NCI-H82 treated with DMSO at 0.1 percent for 48 hours (cell line): ENCODE results near the gene NCOA1.

Experiments used
- DNase-seq: peaks from one replicate; lab custom pipeline; 2025; ENCODE audit not compliant: unreplicated experiment; lab: John Stamatoyannopoulos, UW

NCOA1 gene

GRCh38 chr2:24621779-24622538, 130.9 kb downstream of the NCOA1 start:
- no peak for DNase-seq

GRCh38 chr2:24623535-24623934, 132.5 kb downstream of the NCOA1 start:
- DNase-seq = no peak

- no peak for DNase-seq
These were observed 134.7 kb downstream of the NCOA1 start for GRCh38 chr2:24625728-24626127.

DNA sequence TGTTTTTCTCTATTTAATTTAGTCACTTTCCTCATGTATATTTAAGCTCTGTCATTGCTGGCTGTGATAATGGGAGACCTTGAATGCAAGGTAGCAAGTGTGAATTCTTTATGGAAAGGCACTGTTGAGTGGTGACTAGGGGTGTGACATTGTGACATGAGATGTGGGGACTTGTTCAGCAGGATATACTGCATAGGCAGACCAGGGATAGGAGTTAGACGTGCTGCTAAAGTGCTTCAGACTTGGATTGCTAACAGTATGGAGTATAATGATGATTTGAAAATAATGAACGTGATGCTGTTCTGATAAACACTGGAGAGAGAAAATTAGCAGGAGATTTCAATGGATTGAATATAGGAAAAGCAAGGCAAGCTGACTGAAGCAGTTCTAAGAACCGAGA, 135.1 kb downstream of the NCOA1 start:
- DNase-seq = no peak

GRCh38 chr2:24628746-24629145, 137.7 kb downstream of the NCOA1 start:
- no peak for DNase-seq

- DNase-seq = no peak
These were observed 141.1 kb downstream of the NCOA1 start for GRCh38 chr2:24632172-24632571.

GRCh38 chr2:24635181-24635580, 144.1 kb downstream of the NCOA1 start:
- DNase-seq = no peak

DNA sequence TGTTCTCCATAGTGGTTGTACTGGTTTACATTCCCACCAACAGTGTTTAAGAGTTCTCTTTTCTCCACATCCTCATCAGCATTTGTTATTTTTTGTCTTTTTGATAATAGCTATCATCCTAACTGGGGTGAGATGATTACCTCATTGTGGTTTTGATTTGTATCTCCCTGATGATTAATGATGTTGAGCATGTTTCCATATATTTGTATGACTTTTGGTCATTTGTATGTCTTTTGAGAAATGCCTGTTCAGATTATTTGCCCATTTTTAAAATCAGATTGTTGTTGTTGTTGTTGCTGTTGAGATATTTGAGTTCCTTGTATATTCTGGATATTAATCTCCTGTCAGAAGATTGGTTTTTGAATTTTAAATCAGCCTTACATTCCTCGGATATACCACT, 147.5 kb downstream of the NCOA1 start:
- no peak for DNase-seq

DNA sequence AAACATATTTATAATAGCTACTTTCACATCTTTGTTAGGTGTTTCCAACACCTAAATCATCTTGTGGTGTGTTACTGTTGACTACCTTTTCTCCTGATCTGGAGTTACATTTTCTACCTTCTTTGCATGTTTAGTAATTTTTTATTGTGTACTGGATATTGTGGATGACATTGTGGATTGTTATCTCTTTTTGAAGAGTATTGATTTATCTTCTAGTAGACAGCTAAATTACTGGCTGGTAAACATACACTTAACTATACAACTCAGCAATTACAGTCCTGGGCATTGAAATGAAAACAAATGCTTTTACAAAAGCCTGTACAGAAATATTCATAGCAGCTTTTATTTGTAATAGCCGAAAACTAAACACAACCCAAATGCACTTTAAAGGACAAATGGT, 151.3 kb downstream of the NCOA1 start:
- no peak for DNase-seq

GRCh38 chr2:24643051-24643450, 152.0 kb downstream of the NCOA1 start:
- no peak for DNase-seq

DNA sequence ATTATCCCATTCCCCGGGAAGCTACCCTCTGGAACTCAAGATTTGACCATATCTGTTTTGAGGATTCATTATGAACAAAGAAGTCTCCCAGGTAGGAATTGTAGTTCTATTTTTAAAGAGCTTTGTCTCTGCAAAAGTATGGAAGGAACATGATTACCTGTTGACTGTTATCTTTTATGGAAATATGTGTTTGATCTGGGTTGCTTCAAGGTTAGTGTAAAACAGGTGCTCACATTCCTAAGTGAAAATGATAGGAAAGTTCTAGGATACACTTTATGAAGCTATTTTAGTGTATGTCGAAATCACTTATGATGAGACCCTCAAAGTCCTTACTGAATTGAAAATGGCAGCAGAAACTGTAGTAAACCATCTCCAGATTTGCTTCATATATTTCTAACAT, 153.0 kb downstream of the NCOA1 start:
- DNase-seq = no peak

DNA sequence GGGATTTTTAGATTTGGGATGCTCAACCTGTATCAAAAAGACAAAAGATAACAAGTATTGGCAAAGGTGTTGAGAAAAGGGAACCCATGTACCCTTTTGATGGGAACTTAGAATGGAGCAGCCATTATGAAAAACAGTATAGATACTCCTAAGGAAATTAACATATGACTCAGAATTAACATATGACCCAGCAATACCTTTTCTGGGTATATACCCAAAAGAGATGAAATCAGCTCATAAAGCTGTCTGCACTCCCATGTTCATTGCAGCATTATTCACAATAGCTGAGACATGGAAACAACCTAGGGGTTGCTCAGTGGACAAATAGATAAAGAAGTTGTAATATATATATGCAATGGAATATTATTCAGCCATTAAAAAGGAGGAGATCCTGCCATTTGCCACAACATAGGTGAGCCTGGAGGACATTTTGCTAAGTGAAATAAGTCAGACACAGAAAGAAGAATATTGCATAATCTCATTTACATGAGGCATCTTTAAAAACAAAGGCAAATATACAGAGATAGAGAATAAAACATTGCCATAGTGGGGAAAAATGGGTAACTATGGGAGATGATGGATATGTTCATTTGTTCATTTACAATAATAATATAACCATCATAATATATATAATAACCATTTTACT, 160.1 kb downstream of the NCOA1 start:
- no peak for DNase-seq

- no peak for DNase-seq
These were observed 160.6 kb downstream of the NCOA1 start for GRCh38 chr2:24651643-24652003.

- no peak for DNase-seq
These were observed 161.5 kb downstream of the NCOA1 start for GRCh38 chr2:24652265-24653182.

GRCh38 chr2:24657818-24658217, 166.8 kb downstream of the NCOA1 start:
- no peak for DNase-seq

- no peak for DNase-seq
These were observed 167.6 kb downstream of the NCOA1 start for GRCh38 chr2:24658531-24659202.

DNA sequence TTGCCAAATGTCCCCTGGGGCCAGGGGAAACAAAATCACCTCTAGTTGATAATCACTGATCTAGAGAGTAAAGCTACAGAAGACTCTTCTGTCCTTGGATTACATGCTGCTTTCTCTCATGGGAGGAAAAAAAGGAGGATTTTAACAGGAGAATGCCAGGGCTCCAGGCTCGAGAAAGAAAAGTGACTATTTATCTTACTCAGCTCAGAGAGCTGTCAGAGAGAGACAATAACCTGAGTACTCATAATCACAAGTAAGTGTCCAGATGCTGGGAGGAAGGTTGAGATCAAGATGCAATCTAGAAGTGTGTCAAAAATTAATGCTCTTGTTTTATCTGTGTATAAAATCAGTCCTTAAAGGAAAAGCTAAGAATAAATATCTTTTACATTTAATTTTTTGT, 168.8 kb downstream of the NCOA1 start:
- DNase-seq = peak; percentile 27

- no peak for DNase-seq
These were observed 176.5 kb downstream of the NCOA1 start for GRCh38 chr2:24667542-24667941.

DNA sequence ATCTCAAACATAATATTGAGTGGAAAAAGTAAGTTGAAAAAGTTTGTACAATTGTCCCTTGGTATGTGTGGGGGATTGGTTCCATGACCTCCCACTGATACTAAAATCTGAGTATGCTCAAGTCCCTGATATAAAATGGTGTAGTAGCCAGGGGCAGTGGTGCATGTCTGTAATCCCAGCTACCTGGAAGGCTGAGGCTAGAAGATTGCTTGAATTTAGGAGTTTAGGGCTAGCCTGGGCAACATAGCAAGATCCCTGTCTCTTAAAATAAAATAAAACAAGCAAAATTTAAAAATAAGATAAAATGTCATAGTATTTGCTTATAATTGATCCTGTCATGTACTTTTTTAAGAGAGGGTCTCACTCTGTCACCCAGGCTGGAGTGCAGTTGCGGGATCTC, 180.2 kb downstream of the NCOA1 start:
- DNase-seq = no peak

DNA sequence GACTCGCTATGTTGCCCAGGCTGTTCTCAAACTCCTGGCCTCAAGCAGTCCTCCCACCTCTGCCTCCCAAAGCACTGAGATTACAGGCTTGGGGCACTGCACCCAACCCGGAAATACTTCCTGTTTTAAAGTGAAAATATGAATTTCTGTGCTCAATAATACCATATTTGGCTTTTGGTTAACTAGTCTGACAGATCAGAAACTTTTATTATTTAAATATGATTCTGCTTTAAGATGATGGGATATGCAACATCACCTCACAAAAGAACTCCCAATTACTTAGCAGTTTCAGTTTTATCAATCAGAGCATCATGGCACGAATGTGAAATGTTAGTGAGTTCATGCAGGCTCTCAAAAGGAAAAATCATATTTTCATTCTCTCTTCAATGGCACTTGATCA, 181.5 kb downstream of the NCOA1 start:
- DNase-seq = no peak

DNA sequence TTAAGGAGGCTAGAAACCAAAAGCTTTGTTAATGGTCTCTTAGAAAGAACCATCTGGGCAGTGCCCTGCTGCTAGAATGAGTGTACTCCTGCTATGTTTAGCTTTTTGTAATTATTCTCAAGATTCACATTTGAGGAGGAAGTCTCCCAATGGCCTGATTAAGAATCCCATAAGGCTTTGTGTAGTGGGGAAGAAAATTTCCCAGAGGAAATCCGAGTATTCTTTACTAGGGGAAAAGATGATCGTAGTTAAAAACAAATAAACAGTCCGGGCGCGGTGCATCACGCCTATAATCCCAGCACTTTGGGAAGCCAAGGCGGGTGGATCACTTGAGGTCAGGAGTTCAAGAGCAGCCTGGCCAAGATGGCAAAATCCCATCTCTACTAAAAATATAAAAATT, 184.3 kb downstream of the NCOA1 start:
- DNase-seq = no peak
